ENCODE data around the gene KRTAP10-11.
"Not testable (repeated sequence)": the region's sequence is repeated elsewhere in the genome, so short reads cannot be mapped to it uniquely, and the experiment has no call there.

The KRTAP10-11 gene

DNA sequence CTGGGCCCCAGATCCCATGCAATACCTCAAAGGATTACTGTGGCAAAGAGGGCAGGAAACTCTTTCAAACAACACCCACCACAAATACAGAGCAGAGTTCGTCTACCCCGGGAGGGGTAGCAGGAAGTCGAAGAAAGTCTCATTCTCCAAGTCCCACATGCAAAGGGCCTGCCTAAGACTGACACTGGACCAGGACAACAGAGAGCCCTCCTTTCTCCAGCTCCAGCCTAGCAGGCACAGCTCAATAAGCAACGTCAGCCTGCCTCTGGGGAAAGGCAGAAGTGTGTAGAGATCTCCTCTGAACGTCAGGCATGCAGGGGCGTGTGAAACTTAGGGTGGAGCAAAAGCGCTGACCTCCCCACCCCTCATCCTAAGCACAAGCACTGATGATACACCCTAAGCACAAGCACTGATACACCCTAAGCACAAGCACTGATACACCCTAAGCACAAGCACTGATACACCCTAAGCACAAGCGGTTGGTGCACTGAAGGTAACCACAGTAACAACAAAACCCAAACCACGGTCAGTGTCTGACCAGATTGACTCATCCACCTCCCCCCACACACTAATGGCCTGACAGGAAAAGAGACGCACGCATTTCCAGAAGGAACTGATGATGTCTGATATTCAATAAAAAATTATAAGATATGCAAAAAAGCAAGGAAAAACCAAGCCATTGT is 12.8 kb downstream of the KRTAP10-11 start:
- TF ChIP-seq, protein P1, sequence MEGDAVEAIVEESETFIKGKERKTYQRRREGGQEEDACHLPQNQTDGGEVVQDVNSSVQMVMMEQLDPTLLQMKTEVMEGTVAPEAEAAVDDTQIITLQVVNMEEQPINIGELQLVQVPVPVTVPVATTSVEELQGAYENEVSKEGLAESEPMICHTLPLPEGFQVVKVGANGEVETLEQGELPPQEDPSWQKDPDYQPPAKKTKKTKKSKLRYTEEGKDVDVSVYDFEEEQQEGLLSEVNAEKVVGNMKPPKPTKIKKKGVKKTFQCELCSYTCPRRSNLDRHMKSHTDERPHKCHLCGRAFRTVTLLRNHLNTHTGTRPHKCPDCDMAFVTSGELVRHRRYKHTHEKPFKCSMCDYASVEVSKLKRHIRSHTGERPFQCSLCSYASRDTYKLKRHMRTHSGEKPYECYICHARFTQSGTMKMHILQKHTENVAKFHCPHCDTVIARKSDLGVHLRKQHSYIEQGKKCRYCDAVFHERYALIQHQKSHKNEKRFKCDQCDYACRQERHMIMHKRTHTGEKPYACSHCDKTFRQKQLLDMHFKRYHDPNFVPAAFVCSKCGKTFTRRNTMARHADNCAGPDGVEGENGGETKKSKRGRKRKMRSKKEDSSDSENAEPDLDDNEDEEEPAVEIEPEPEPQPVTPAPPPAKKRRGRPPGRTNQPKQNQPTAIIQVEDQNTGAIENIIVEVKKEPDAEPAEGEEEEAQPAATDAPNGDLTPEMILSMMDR (IDR thresholded peaks at IDR 0.05; ENCODE audit: borderline replicate concordance, insufficient read depth, low read depth, low read length) = no peak
- H3K4me3 ChIP-seq (ENCODE audit: low read depth, low read length) = no peak overlapping the region

- H3K4me3 ChIP-seq (ENCODE audit: low read depth, low read length) = not testable (repeated sequence)
Measured at GRCh38 chr21:44661567-44661966, 15.4 kb downstream of the KRTAP10-11 start.

- H3K4me3 ChIP-seq (ENCODE audit: low read depth, low read length) = no peak overlapping the region
- TF ChIP-seq, protein P1 (IDR thresholded peaks at IDR 0.05; ENCODE audit: borderline replicate concordance, insufficient read depth, low read depth, low read length) = no peak
Measured at GRCh38 chr21:44664691-44665090, 18.5 kb downstream of the KRTAP10-11 start.

GRCh38 chr21:44666401-44667320 is 20.4 kb downstream of the KRTAP10-11 start, which contains the start of gene KRTAP12-2:
Gene KRTAP12-2 (minus strand): TSS chr21:44666927. CDS start chr21:44666886, 41 bp downstream.
- TF ChIP-seq, protein P1 (IDR thresholded peaks at IDR 0.05; ENCODE audit: borderline replicate concordance, insufficient read depth, low read depth, low read length) = no peak
- H3K4me3 ChIP-seq (ENCODE audit: low read depth, low read length) = no peak within 1 kb of the TSS

DNA sequence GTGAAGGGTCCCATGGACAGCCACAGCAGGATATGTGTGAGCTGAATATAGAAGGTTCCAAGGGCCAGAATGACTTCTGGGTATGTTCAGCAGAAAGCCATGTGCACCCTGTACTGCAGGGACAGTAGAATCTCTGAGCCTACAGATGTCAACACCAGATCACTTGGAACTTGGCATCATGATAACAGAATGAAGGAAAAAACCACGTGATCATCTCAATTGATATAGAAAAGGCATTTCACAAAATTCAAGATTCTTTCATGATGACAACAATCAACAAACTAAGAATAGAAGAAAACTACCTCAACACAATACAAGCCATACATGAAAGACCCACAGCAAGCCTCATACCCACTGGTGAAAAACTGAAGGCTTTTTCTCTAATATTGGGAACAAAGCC is 21.4 kb downstream of the KRTAP10-11 start:
- no peak overlapping the region for H3K4me3 ChIP-seq (ENCODE audit: low read depth, low read length)
- TF ChIP-seq, protein P1 (IDR thresholded peaks at IDR 0.05; ENCODE audit: borderline replicate concordance, insufficient read depth, low read depth, low read length) = no peak

- H3K4me3 ChIP-seq (ENCODE audit: low read depth, low read length) = no peak overlapping the region
- TF ChIP-seq, protein P1 (IDR thresholded peaks at IDR 0.05; ENCODE audit: borderline replicate concordance, insufficient read depth, low read depth, low read length) = no peak
Measured at GRCh38 chr21:44670642-44671432, 24.6 kb downstream of the KRTAP10-11 start.

DNA sequence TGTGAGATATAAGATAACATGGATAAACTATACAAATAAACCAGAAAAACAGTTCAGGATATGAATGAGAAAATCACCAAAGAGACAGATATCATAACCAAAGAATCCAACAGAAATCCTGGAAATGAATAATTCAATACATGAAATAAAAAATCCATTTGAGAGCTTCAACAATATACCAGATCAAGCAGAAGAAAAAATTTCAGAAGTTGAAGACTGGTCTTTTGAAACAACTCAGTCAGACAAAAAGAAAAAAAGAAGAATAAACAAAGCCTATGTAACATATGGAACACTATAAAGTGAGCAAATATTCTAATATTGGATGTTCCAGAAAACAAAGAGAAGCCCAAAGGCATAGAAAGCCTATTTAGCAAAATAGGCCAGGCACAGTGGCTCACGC is 25.7 kb downstream of the KRTAP10-11 start:
- TF ChIP-seq, protein P1 (IDR thresholded peaks at IDR 0.05; ENCODE audit: borderline replicate concordance, insufficient read depth, low read depth, low read length) = no peak
- no peak overlapping the region for H3K4me3 ChIP-seq (ENCODE audit: low read depth, low read length)

Measured in GM12875 (cell line).